GM20000 (cell line): ENCODE measurements around the gene UBAC2.

Experiments
- DNase-seq: peaks from one replicate; pipeline ENCODE4 v3.0.0; 2012; ENCODE audit warnings: low spot score
- CTCF ChIP-seq: IDR thresholded peaks from 2 replicates; pipeline ENCODE4 v1.5.1; 2012; ENCODE audit warnings: mild to moderate bottlenecking, control low read depth; ENCODE audit errors: extremely low read depth, missing control alignments

UBAC2 gene

GRCh38 chr13:99289271-99289670 lies 88.6 kb downstream of the UBAC2 start:
- no peak for DNase-seq
- TF ChIP-seq CTCF = no peak

- TF ChIP-seq CTCF = no peak
- no peak for DNase-seq
Observed at GRCh38 chr13:99289674-99290337, 89.2 kb downstream of the UBAC2 start.

- no peak for TF ChIP-seq CTCF
- no peak for DNase-seq
Observed at GRCh38 chr13:99290894-99291293, 90.2 kb downstream of the UBAC2 start.

- DNase-seq = no peak
- TF ChIP-seq CTCF = no peak
Observed at GRCh38 chr13:99293178-99293577, 92.5 kb downstream of the UBAC2 start.

GRCh38 chr13:99294198-99294597 lies 93.5 kb downstream of the UBAC2 start:
- DNase-seq = no peak
- TF ChIP-seq CTCF = no peak

- no peak for DNase-seq
- TF ChIP-seq CTCF = no peak
Observed at GRCh38 chr13:99294958-99295357, 94.3 kb downstream of the UBAC2 start.

- no peak for DNase-seq
- TF ChIP-seq CTCF = no peak
Observed at GRCh38 chr13:99295488-99296252, 95.0 kb downstream of the UBAC2 start.
